Ovary (tissue), 3 donors: ENCODE results near the gene SPATA25.

Experiments
- CTCF ChIP-seq, 3 donors: fragments of 450-650 bp in 2 of 3; fragments of 200-600 bp in 1 of 3; IDR thresholded peaks; one replicate each; pipeline versions ENCODE4 v1.5.1 to v1.8.0; 2016 to 2022; ENCODE audit warnings: antibody characterized with exemption in 3 of 3, mild to moderate bottlenecking in 1 of 3
- EP300 ChIP-seq: sonication (generic); formaldehyde crosslinking; IDR thresholded peaks from one replicate; pipeline ENCODE4 v1.6.1; 2017; ENCODE audit warnings: antibody characterized with exemption
- POLR2A ChIP-seq: fragments of 450-650 bp; IDR thresholded peaks from one replicate; pipeline ENCODE4 v1.6.1; 2017; ENCODE audit warnings: antibody characterized with exemption, mild to moderate bottlenecking, moderate library complexity
- donor health status: DM: no; HTN: no; CAD: no.

- TF ChIP-seq CTCF (IDR thresholded peaks at IDR 0.05) (no peak), POLR2A (no peak), EP300 (no peak)
These were observed 6.4 kb upstream of the SPATA25 start for GRCh38 chr20:45893831-45894230.
